Karpas-422 (cell line): ENCODE results near the gene GGNBP2. TPM values are rescaled to one million over a fixed set of nuclear protein-coding genes. Genes with fewer than 3 reads are reported as not detected.
A peak's percentile ranks its signal among the peaks of the same experiment; 100 is the strongest.

Source experiments
- DNase-seq: peaks from one replicate; pipeline ENCODE4 v3.0.0-alpha.2; 2015
- H2AFZ ChIP-seq: fragments of 200-600 bp; sonication (generic); 2 replicates; pipeline ENCODE4 v1.6.1; 2014; ENCODE audit warnings: antibody characterized with exemption, low read length, mixed read lengths
- H3K27ac ChIP-seq: fragments of 200-600 bp; sonication (generic); 2 replicates; pipeline ENCODE4 v1.5.1; 2014; ENCODE audit warnings: mild to moderate bottlenecking, low read length, moderate library complexity
- H3K27me3 ChIP-seq: fragments of 200-600 bp; sonication (generic); 2 replicates; pipeline ENCODE4 v1.6.1; 2014; ENCODE audit warnings: low read length, mixed read lengths
- H3K36me3 ChIP-seq: fragments of 200-600 bp; sonication (generic); 2 replicates; pipeline ENCODE4 v1.6.1; 2014; ENCODE audit warnings: low read length, mixed read lengths; ENCODE audit not compliant: insufficient read depth
- H3K4me1 ChIP-seq: fragments of 200-600 bp; sonication (generic); 2 replicates; pipeline ENCODE4 v1.6.1; 2014; ENCODE audit warnings: mild to moderate bottlenecking, low read length, mixed read lengths
- H3K4me2 ChIP-seq: fragments of 200-600 bp; sonication (generic); 2 replicates; pipeline ENCODE4 v1.6.1; 2014; ENCODE audit warnings: low read length, low read depth, mild to moderate bottlenecking; ENCODE audit not compliant: poor library complexity, severe bottlenecking
- H3K4me3 ChIP-seq: fragments of 200-600 bp; sonication (generic); 2 replicates; pipeline ENCODE4 v1.5.1; 2014; ENCODE audit warnings: mild to moderate bottlenecking, antibody characterized with exemption, low read length, mixed read lengths
- H3K79me2 ChIP-seq: fragments of 200-600 bp; sonication (generic); 2 replicates; pipeline ENCODE4 v1.6.1; 2014; ENCODE audit warnings: mild to moderate bottlenecking, low read length, mixed read lengths
- H3K9ac ChIP-seq: fragments of 200-600 bp; sonication (generic); 2 replicates; pipeline ENCODE4 v1.6.0; 2014; ENCODE audit warnings: low read length
- H3K9me2 ChIP-seq: fragments of 200-600 bp; sonication (generic), shearing (Covaris generic); replicated peaks from 2 replicates; pipeline ENCODE4 v1.6.0; 2014; ENCODE audit warnings: mild to moderate bottlenecking, low read length, moderate library complexity; ENCODE audit not compliant: insufficient read depth
- H3K9me3 ChIP-seq: fragments of 300-700, 200-600 bp; sonication (generic); 2 replicates; pipeline ENCODE4 v1.6.1; 2014; ENCODE audit warnings: low read length, mixed read lengths
- H4K20me1 ChIP-seq: fragments of 200-600 bp; sonication (generic); 2 replicates; pipeline ENCODE4 v1.6.1; 2014; ENCODE audit warnings: mild to moderate bottlenecking, antibody characterized with exemption, low read length, low read depth; ENCODE audit not compliant: insufficient read depth
- total RNA-seq: library from RNA; depleted of rRNA; stranded (reverse); fragments of >200 nt; shearing (Covaris generic); gene quantifications from 2 replicates; pipeline ENCODE4 v1.2.3, GENCODE V29; 2014; ENCODE audit warnings: low replicate concordance

The GGNBP2 gene
- total RNA-seq, 1 experiment from 2014 or later, result 49.5 TPM

DNA sequence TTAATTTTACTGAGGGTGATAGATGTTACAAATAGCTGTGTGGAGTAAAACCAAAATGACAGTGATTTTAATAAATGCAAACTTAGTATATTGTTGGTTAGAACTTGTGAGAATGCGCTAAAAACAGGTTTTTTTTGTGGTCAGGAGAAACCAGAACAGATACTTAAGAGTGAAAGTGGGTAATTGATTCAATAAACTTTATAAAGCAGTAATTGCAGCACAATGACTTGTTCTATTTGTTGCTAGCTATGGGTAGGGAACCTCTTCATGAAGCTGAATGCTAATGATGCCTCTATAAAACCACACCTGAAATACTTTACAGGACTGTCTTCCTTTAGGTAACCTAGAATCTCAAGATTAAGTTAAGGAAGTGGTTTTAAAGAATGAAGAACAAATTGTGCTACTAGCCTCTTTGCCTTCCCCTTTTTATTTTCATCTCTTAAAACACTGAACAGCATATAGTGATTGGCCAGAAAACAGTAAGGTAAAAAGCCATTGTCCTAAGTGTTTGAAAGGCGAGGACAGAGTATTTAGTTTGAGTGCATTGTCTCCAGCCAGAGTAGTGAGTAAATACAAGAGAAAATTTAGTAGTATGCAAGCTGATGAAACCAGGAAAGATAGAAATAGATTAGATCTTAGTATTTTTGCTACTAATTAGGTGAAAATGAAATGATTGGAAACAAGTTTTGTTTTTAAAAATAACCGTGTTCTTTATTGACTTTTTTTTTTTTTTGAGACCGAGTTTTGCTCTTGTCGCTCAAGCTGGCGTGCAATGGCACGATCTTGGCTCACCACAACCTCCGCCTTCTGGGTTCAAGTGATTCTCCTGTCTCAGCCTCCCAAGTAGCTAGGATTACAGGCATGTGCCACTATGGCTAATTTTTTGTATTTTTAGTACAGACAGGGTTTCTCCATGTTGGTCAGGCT lies 6.0 kb downstream of the GGNBP2 start:
- no peak overlapping the region for H2AFZ ChIP-seq
- peak overlapping the region; percentile 29; the same call in 1 of the 2 replicates for H3K4me3 ChIP-seq
- H3K9me2 ChIP-seq, result no peaks in the 10 kb centered on the region
- peak overlapping the region; percentile 22; the same call in 1 of the 2 replicates for H3K9ac ChIP-seq
- H3K36me3 ChIP-seq, result peaks cover 20% of the 10 kb centered on the region; the same call in 1 of the 2 replicates
- peaks cover 80% of the 10 kb centered on the region for H3K4me1 ChIP-seq
- peak overlapping the region; percentile 53 for H3K4me2 ChIP-seq
- no peaks in the 10 kb centered on the region for H3K27me3 ChIP-seq
- peak overlapping the region; percentile 86 for H3K27ac ChIP-seq
- peaks cover 98% of the 10 kb centered on the region for H3K79me2 ChIP-seq
- H3K9me3 ChIP-seq, result no peaks in the 10 kb centered on the region
- DNase-seq, result peak; percentile 68
- peaks cover 19% of the 10 kb centered on the region for H4K20me1 ChIP-seq

DNA sequence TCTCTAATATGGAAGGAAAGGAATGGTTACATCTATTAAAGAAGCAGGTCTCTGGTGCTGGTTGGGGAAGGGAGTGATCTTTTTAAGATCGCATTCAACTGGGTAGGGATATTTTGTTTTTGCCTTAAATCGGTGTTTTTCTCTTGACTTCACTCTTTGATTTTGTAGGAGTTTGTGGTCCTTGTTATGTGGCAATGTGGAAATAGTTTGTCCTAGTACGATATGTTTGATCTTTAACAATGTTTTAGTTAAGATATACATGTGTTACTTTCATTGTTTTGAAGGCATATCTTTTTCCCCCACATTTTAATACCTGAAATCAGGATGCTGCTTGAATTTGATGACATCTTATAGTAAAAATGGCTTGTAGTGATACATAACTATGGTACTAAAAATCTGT lies 8.7 kb downstream of the GGNBP2 start:
- no peak overlapping the region for H3K4me3 ChIP-seq
- H3K4me1 ChIP-seq, result peaks cover 66% of the 10 kb centered on the region
- no peaks in the 10 kb centered on the region for H3K9me2 ChIP-seq
- no peaks in the 10 kb centered on the region for H3K27me3 ChIP-seq
- H4K20me1 ChIP-seq, result peaks cover 25% of the 10 kb centered on the region
- H3K27ac ChIP-seq, result no peak overlapping the region
- no peak overlapping the region for H2AFZ ChIP-seq
- H3K4me2 ChIP-seq, result no peak overlapping the region
- peaks cover 94% of the 10 kb centered on the region for H3K79me2 ChIP-seq
- peaks cover 28% of the 10 kb centered on the region for H3K36me3 ChIP-seq
- no peaks in the 10 kb centered on the region for H3K9me3 ChIP-seq
- no peak overlapping the region for H3K9ac ChIP-seq
- no peak for DNase-seq

DNA sequence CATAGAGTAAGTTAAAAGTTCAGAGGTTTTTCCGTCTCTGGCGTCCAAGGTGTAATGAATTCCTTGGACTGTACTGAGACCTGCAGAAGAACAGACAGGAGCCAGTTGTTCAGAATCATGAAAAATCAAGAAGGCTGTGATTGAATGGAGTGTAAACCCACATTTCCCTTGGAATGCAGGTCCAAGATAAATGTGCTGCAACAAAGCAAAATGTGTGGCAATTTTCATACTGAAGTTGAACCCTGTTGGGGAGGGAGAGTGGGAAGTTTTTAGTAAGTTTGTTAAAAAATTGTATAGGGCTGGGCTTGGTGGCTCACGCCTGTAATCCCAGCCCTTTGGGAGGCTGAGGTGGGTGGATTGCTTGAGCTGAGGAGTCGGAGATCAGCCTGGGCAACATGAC lies 21.4 kb downstream of the GGNBP2 start:
- Histone ChIP-seq H3K27me3 (no peaks in the 10 kb centered on the region), H2AFZ (no peak overlapping the region), H3K9me3 (no peaks in the 10 kb centered on the region), H3K4me1 (no peaks in the 10 kb centered on the region), H4K20me1 (peaks cover 10% of the 10 kb centered on the region; the same call in 1 of the 2 replicates), H3K9ac (no peak overlapping the region), H3K4me3 (no peak overlapping the region), H3K9me2 (no peaks in the 10 kb centered on the region), H3K79me2 (peaks cover 80% of the 10 kb centered on the region), H3K27ac (no peak overlapping the region), H3K4me2 (no peak overlapping the region), H3K36me3 (peaks cover 53% of the 10 kb centered on the region)
- no peak for DNase-seq

DNA sequence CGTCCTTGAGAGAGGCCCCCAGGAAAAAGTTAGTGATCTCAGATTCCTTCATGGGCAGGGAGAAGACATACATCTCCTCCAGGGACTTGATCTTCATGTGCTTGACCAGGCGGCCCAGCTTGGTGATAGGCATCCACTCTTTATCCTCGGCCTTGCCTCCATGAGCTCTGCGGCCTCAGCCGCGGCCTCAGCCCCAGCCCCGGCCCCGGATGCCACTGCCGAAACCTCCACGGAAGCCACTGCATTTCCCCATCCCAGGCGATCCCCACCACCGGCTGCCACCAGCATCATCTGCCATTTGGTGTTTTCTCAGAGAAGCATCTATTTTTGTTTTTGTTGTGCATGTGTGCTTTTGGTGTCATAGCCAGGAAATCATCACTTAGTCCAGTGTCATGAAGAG lies 30.3 kb downstream of the GGNBP2 start:
- H3K27ac ChIP-seq, result no peak overlapping the region
- DNase-seq, result no peak
- H3K4me1 ChIP-seq, result no peaks in the 10 kb centered on the region
- peaks cover 11% of the 10 kb centered on the region; the same call in 1 of the 2 replicates for H4K20me1 ChIP-seq
- no peaks in the 10 kb centered on the region for H3K9me2 ChIP-seq
- H3K9ac ChIP-seq, result no peak overlapping the region
- H3K27me3 ChIP-seq, result no peaks in the 10 kb centered on the region
- H3K9me3 ChIP-seq, result no peaks in the 10 kb centered on the region
- H3K79me2 ChIP-seq, result peaks cover 83% of the 10 kb centered on the region
- peaks cover 28% of the 10 kb centered on the region for H3K36me3 ChIP-seq
- no peak overlapping the region for H2AFZ ChIP-seq
- H3K4me2 ChIP-seq, result no peak overlapping the region
- H3K4me3 ChIP-seq, result no peak overlapping the region

DNA sequence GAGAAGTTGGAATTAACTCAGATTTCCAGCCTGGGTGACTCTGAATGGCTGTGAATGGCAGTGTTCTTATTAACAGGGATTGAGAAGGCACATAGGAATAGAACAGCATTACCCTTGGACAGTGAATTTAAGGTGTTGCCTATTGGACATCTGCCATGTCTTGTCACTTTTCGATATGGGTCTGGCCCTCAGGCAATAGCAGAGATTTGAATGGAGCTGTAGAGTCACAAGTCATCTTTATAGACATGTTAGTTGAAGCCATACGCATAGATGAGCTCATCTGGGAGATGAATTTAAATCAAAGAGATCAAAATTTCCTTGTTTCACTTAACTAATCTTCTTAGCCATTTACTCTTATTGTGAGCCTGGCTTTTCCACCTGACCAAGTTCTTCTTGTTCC lies 32.1 kb downstream of the GGNBP2 start:
- Histone ChIP-seq H3K4me2 (no peak overlapping the region), H3K36me3 (peaks cover 31% of the 10 kb centered on the region), H3K27me3 (no peaks in the 10 kb centered on the region), H3K27ac (no peak overlapping the region), H2AFZ (no peak overlapping the region), H3K9me2 (no peaks in the 10 kb centered on the region), H3K4me1 (peaks cover 4% of the 10 kb centered on the region), H4K20me1 (peaks cover 11% of the 10 kb centered on the region; the same call in 1 of the 2 replicates), H3K4me3 (no peak overlapping the region), H3K9ac (no peak overlapping the region), H3K79me2 (peaks cover 77% of the 10 kb centered on the region), H3K9me3 (no peaks in the 10 kb centered on the region)
- DNase-seq, result no peak

DNA sequence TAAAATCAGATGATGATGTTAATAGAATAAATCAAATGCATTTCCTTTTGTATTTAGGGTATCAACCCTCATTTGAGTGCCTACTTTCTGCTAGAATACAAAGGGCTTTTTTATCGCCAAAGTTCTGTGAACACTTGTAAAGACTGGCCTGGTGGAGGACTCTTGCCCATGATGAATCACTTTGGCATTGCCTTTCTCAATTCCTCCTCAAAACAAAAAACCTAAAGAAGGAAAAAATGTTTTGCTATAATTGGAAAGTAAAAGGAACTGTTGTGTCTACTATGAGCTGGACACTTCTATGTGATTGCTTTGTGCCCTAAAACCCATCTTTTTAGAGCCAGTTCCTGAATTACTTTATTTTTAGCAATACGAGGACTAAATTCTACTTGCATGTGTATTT lies 34.0 kb downstream of the GGNBP2 start:
- Histone ChIP-seq H2AFZ (no peak overlapping the region), H3K4me2 (no peak overlapping the region), H3K4me1 (peaks cover 4% of the 10 kb centered on the region), H3K36me3 (peaks cover 35% of the 10 kb centered on the region), H3K9ac (no peak overlapping the region), H3K9me2 (no peaks in the 10 kb centered on the region), H3K9me3 (no peaks in the 10 kb centered on the region), H4K20me1 (peaks cover 6% of the 10 kb centered on the region; the same call in 1 of the 2 replicates), H3K27ac (no peak overlapping the region), H3K79me2 (peaks cover 71% of the 10 kb centered on the region), H3K4me3 (no peak overlapping the region), H3K27me3 (no peaks in the 10 kb centered on the region)
- DNase-seq, result no peak

DNA sequence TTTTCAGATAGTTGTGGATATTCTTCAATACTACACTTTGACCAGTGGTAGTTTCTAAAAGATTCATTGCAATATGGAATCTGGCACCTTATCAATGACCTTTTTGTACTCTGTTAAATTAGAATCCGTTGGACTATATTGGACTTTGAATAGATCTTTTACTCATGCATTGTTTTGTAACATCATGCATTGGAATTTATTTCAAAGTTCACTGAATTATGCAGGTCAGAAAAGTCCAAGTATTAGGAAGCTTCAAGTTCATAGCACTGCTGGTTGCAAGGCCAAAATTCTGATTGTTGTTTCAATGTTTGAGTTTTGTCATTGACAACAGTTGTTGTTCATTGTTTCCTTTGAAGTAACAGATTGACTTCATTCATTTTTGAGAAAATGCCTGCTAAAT lies 39.1 kb downstream of the GGNBP2 start:
- Histone ChIP-seq H4K20me1 (no peaks in the 10 kb centered on the region), H3K4me3 (no peak overlapping the region), H3K79me2 (peaks cover 38% of the 10 kb centered on the region), H3K27ac (no peak overlapping the region), H3K9ac (no peak overlapping the region), H3K4me1 (peaks cover 4% of the 10 kb centered on the region), H3K36me3 (peaks cover 51% of the 10 kb centered on the region), H3K9me2 (no peaks in the 10 kb centered on the region), H3K4me2 (no peak overlapping the region), H3K9me3 (no peaks in the 10 kb centered on the region), H3K27me3 (no peaks in the 10 kb centered on the region), H2AFZ (no peak overlapping the region)
- no peak for DNase-seq

DNA sequence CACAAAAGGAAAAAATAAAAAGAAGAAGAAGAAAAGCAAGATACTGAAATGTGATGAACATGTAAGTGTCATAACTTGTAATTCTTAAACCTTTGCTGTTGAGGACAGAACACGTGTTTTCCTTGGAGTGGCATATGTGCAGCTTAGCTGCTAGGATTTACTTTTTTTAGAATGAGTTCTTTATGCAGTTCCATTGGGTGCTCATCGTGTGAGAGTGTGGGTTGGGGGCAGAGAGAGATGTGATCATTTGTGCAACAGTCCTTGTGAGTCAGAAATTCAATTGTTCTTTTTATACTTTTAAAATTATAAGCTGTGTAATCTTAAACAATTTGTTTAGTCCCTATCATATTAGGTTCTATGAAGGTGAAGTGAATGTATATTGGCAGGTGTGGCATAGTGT lies 41.4 kb downstream of the GGNBP2 start:
- Histone ChIP-seq H3K4me2 (no peak overlapping the region), H4K20me1 (no peaks in the 10 kb centered on the region), H3K36me3 (peaks cover 52% of the 10 kb centered on the region)

More for the DNA sequence above, 41.4 kb downstream of the GGNBP2 start:
- H3K27me3 ChIP-seq, result no peaks in the 10 kb centered on the region
- no peaks in the 10 kb centered on the region for H3K9me2 ChIP-seq
- peaks cover 26% of the 10 kb centered on the region for H3K4me1 ChIP-seq
- DNase-seq, result no peak
- H3K9me3 ChIP-seq, result no peaks in the 10 kb centered on the region
- H2AFZ ChIP-seq, result no peak overlapping the region
- no peak overlapping the region for H3K27ac ChIP-seq
- no peak overlapping the region for H3K9ac ChIP-seq
- H3K79me2 ChIP-seq, result peaks cover 27% of the 10 kb centered on the region
- H3K4me3 ChIP-seq, result no peak overlapping the region
